GM12891 (cell line): ENCODE data around the gene EFEMP2.

Experiments used
- DNase-seq: peaks from one replicate; pipeline ENCODE4 v3.0.0; 2011; ENCODE audit warnings: low spot score; ENCODE audit not compliant: insufficient read length
- FAIRE-seq: peaks from 2 replicates; lab custom pipeline; 2011; peaks lifted over from hg19 to GRCh38; lab: Jason Lieb, UNC
- PAX5 ChIP-seq: IDR thresholded peaks from 2 replicates; pipeline ENCODE4 v1.6.1; 2011; ENCODE audit warnings: low read length, moderate library complexity, mild to moderate bottlenecking; ENCODE audit not compliant: insufficient read depth, severe bottlenecking
- POLR2A ChIP-seq: IDR thresholded peaks from 2 replicates; pipeline ENCODE4 v1.6.1; 2011; ENCODE audit warnings: low read depth, low read length, control low read depth
- POLR2AphosphoS5 ChIP-seq: IDR thresholded peaks from 2 replicates; pipeline ENCODE4 v1.6.1; 2011; ENCODE audit warnings: low read depth, low read length, control low read depth
- POU2F2 ChIP-seq: IDR thresholded peaks from 2 replicates; pipeline ENCODE4 v1.6.1; 2011; ENCODE audit warnings: low read depth, mild to moderate bottlenecking, control low read depth, low read length, moderate library complexity
- SPI1 ChIP-seq: IDR thresholded peaks from 2 replicates; pipeline ENCODE4 v1.6.1; 2011; ENCODE audit warnings: low read depth, low read length, control low read depth
- TAF1 ChIP-seq: IDR thresholded peaks from 2 replicates; pipeline ENCODE4 v1.6.1; 2011; ENCODE audit warnings: low read depth, low read length, control low read depth

The EFEMP2 gene

DNA sequence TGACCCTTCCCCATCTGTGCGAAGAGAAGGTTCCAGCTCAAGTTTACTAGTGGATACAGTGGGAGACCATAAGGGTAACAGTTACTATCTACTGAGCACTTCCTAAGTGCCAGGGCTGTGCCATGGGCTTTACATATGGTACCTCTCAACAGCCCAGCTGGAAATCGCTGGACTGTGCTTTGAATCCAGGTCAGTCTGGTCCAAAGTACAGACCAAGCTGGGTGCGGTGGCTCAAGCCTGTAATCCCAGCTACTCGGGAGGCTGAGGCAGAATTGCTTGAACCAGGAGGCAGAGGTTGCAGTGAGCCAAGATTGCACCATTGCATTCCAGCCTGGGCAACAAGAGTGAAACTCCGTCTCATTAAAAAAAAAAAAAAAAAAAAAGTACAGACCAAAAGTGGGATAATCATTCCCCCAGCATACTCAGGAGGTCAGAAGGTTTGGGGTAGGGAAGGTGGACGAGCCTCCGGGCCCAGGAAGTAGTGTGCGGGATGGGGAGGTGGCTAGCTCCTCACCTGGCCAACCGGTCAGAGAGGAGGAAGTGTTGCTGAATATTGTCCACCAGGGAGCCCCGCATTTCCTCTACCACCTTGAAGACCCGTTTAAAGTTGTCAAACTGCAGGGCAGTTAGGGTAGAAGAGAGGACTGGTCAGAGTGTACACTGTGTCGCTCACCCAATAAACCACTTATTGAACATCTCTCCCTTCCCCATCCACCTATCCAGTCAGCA lies 13.4 kb upstream of the EFEMP2 start:
- no peak for FAIRE-seq
- TF ChIP-seq PAX5: no peak
- TF ChIP-seq TAF1: no peak
- TF ChIP-seq SPI1: no peak
- no peak for TF ChIP-seq POU2F2
- no peak for TF ChIP-seq POLR2A
- TF ChIP-seq POLR2AphosphoS5: no peak
- DNase-seq: no peak

GRCh38 chr11:65885231-65885630 lies 12.6 kb upstream of the EFEMP2 start:
- FAIRE-seq (no peak), DNase-seq (no peak)
- no peak for TF ChIP-seq PAX5
- no peak for TF ChIP-seq POLR2A
- no peak for TF ChIP-seq TAF1
- TF ChIP-seq POLR2AphosphoS5: no peak
- no peak for TF ChIP-seq SPI1
- TF ChIP-seq POU2F2: no peak

GRCh38 chr11:65884716-65885092 lies 12.1 kb upstream of the EFEMP2 start:
- FAIRE-seq (peak; percentile 93), DNase-seq (peak; percentile 87)
- TF ChIP-seq PAX5: no peak
- TF ChIP-seq POU2F2: peak; percentile 59; the same call in 1 of the 2 replicates
- no peak for TF ChIP-seq POLR2AphosphoS5
- TF ChIP-seq TAF1: no peak

GRCh38 chr11:65883786-65884715 lies 11.5 kb upstream of the EFEMP2 start:
- FAIRE-seq (no peak), DNase-seq (no peak)
- no peak for TF ChIP-seq POLR2A
- TF ChIP-seq TAF1: no peak
- TF ChIP-seq SPI1: no peak
- no peak for TF ChIP-seq POLR2AphosphoS5
- no peak for TF ChIP-seq PAX5
- no peak for TF ChIP-seq POU2F2

- no peak for FAIRE-seq
- DNase-seq: no peak
- TF ChIP-seq TAF1 (no peak), POU2F2 (no peak), PAX5 (no peak), POLR2A (no peak), SPI1 (no peak), POLR2AphosphoS5 (no peak)
Observed at GRCh38 chr11:65883058-65883761, 10.6 kb upstream of the EFEMP2 start.

DNA sequence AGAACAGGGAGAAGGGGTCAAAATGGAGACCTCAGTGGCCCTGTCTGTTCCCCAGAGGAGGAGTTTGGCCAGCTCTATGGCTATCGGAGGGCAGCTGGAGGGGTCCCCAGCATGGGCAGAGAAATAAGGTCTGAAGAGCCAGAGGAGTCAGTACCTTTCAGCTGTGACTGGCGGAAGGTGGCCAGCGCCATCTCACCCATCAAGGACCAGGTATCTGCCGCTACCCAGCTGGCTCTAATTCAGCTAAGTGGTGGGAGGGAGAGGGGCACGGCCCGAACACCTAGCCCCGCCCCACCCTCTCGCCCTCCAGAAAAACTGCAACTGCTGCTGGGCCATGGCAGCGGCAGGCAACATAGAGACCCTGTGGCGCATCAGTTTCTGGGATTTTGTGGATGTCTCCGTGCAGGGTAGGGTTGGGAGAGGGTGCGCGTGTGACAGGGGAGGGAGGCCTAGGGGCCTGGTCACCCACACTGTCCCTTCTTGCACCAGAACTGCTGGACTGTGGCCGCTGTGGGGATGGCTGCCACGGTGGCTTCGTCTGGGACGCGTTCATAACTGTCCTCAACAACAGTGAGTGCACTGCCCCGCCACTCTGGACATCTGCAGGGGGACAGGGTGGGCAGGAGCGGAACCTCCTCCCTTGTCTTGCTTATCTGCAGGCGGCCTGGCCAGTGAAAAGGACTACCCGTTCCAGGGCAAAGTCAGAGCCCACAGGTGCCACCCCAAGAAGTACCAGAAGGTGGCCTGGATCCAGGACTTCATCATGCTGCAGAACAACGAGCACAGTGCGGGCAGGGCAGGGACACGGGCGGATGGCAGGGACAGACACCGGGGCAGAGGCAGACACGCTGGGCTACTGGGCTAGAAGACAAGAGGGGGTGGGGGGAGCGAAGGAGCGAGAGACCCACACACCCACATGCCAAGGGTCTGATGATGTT lies 9.8 kb upstream of the EFEMP2 start:
- no peak for DNase-seq
- TF ChIP-seq POLR2A (no peak), POU2F2 (no peak), SPI1 (no peak), PAX5 (no peak), TAF1 (no peak), POLR2AphosphoS5 (no peak)
- FAIRE-seq: no peak

GRCh38 chr11:65880844-65881421 lies 8.3 kb upstream of the EFEMP2 start:
- no peak for DNase-seq
- peak; percentile 50 for FAIRE-seq
- TF ChIP-seq SPI1 (no peak), POLR2AphosphoS5 (0 out of 2 replicates have a peak, but pooled peaks have one; percentile 24)

DNA sequence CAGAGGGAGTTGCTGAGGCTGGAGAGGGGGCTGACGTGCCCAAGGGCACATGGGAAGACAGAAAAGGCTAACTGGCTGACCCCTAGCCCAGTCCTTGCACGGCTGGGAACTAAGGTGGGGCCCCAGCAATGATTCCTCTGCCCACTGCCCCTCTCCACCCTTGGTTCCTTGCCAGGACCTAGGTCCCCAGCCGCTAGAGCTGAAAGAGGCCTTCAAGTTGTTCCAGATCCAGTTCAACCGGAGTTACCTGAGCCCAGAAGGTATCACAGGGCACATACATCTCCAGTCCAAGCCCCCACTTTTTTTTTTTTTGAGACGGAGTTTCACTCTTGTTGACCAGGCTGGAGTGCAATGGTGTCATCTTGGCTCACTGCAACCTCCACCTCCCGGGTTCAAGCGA lies 7.4 kb upstream of the EFEMP2 start:
- TF ChIP-seq POU2F2 (no peak), POLR2AphosphoS5 (no peak), SPI1 (no peak), POLR2A (no peak), TAF1 (no peak), PAX5 (no peak)
- FAIRE-seq: no peak
- no peak for DNase-seq
